HepG2 (cell line): Measurements from ENCODE around the gene MYLK. TPM values are rescaled to one million over a fixed set of nuclear protein-coding genes. Genes with fewer than 3 reads are reported as not detected.
A peak's percentile ranks its signal among the peaks of the same experiment; 100 is the strongest.

ENCODE experiments used
- ARID5B ChIP-seq: IDR thresholded peaks from 2 replicates; pipeline ENCODE4 v1.4.0; 2020; ENCODE audit warnings: mild to moderate bottlenecking, missing genetic modification reagents
- ATM ChIP-seq: fragments of 450-650 bp; IDR thresholded peaks from 2 replicates; pipeline ENCODE4 v1.7.1; 2017; ENCODE audit warnings: mild to moderate bottlenecking, borderline replicate concordance
- CBFB ChIP-seq: sonication (generic); formaldehyde crosslinking; IDR thresholded peaks from 2 replicates; pipeline ENCODE4 v1.4.0; 2020; ENCODE audit warnings: missing genetic modification reagents
- CHD4 ChIP-seq: fragments of 200-600 bp; sonication (generic); IDR thresholded peaks from 2 replicates; pipeline ENCODE4 v1.7.0; 2017; ENCODE audit warnings: mild to moderate bottlenecking, low read length, borderline replicate concordance
- CREM ChIP-seq, 2 experiments: sonication (generic) in 1 of 2; formaldehyde crosslinking in 1 of 2; IDR thresholded peaks; 2 replicates each; pipeline versions ENCODE4 v1.4.0 to v1.6.1; 2016 to 2020; ENCODE audit warnings: antibody characterized with exemption in 1 of 2, mild to moderate bottlenecking in 1 of 2, missing genetic modification reagents in 1 of 2
- FUBP1 ChIP-seq: sonication (generic); formaldehyde crosslinking; IDR thresholded peaks from 2 replicates; pipeline ENCODE4 v1.5.1; 2020; ENCODE audit warnings: missing genetic modification reagents, mild to moderate bottlenecking, borderline replicate concordance
- GATA4 ChIP-seq: sonication (generic); IDR thresholded peaks from 2 replicates; pipeline ENCODE4 v1.6.1; 2016; ENCODE audit warnings: antibody characterized with exemption, low read depth, borderline replicate concordance
- GMEB2 ChIP-seq: IDR thresholded peaks from 2 replicates; pipeline ENCODE4 v1.6.1; 2016; ENCODE audit warnings: missing biosample characterization, missing genetic modification reagents, low read depth
- MBNL3 ChIP-seq: fragments of 250-450 bp; sonication (Bioruptor Pico); conservative IDR thresholded peaks from 2 replicates; pipeline ENCODE4 v1.8.0; 2022; ENCODE audit warnings: mild to moderate bottlenecking, inconsistent platforms
- NBN ChIP-seq: fragments of 450-650 bp; conservative IDR thresholded peaks from 2 replicates; pipeline ENCODE4 v1.6.1; 2017
- NCOR1 ChIP-seq: fragments of 200-600 bp; sonication (generic); IDR thresholded peaks from 2 replicates; pipeline ENCODE4 v1.7.0; 2017; ENCODE audit warnings: antibody characterized with exemption, low read length, borderline replicate concordance
- NR1H2 ChIP-seq: sonication (generic); formaldehyde crosslinking; IDR thresholded peaks from 2 replicates; pipeline ENCODE4 v1.8.1; 2022; ENCODE audit warnings: low read depth, missing genetic modification reagents, borderline replicate concordance
- POLR2AphosphoS5 ChIP-seq: IDR thresholded peaks from 2 replicates; pipeline ENCODE4 v1.6.1; 2012; ENCODE audit warnings: low read depth, low read length
- PREB ChIP-seq: sonication (generic); formaldehyde crosslinking; IDR thresholded peaks from 2 replicates; pipeline ENCODE4 v1.4.0; 2020; ENCODE audit warnings: missing genetic modification reagents
- PTBP1 ChIP-seq: fragments of 200-400 bp; formaldehyde crosslinking; IDR thresholded peaks from 2 replicates; pipeline ENCODE4 v1.6.1; 2018; ENCODE audit warnings: low read length, low read depth; ENCODE audit not compliant: poor library complexity, severe bottlenecking
- REPIN1 ChIP-seq: sonication (generic); formaldehyde crosslinking; IDR thresholded peaks from 2 replicates; pipeline ENCODE4 v1.8.0; 2022; ENCODE audit warnings: missing genetic modification reagents, low read depth, mild to moderate bottlenecking, borderline replicate concordance
- RFX5 ChIP-seq: IDR thresholded peaks from 2 replicates; pipeline ENCODE4 v1.6.1; 2011; ENCODE audit warnings: low read depth, low read length, improper control_type of control experiment
- THAP11 ChIP-seq: IDR thresholded peaks from 2 replicates; pipeline ENCODE4 v1.6.1; 2016; ENCODE audit warnings: missing biosample characterization, missing genetic modification reagents
- ZFP36L1 ChIP-seq: sonication (generic); formaldehyde crosslinking; IDR thresholded peaks from 2 replicates; pipeline ENCODE4 v1.8.0; 2022; ENCODE audit warnings: mild to moderate bottlenecking, missing genetic modification reagents, moderate library complexity
- ZNF24 ChIP-seq: fragments of 450-650 bp; IDR thresholded peaks from 2 replicates; pipeline ENCODE4 v1.6.1; 2017; ENCODE audit warnings: antibody characterized with exemption, mild to moderate bottlenecking
- ZNF253 ChIP-seq: sonication (generic); formaldehyde crosslinking; IDR thresholded peaks from 2 replicates; pipeline ENCODE4 v1.8.0; 2022; ENCODE audit warnings: mild to moderate bottlenecking, missing genetic modification reagents, borderline replicate concordance
- ZNF260 ChIP-seq: sonication (generic); formaldehyde crosslinking; IDR thresholded peaks from 2 replicates; pipeline ENCODE4 v1.4.0; 2020; ENCODE audit warnings: missing genetic modification reagents, low read depth, mild to moderate bottlenecking, borderline replicate concordance
- ZNF598 ChIP-seq: sonication (generic); formaldehyde crosslinking; IDR thresholded peaks from 2 replicates; pipeline ENCODE4 v1.5.1; 2020; ENCODE audit warnings: mild to moderate bottlenecking, missing genetic modification reagents, borderline replicate concordance
- ZNF652 ChIP-seq: IDR thresholded peaks from 2 replicates; pipeline ENCODE4 v1.6.1; 2016; ENCODE audit warnings: low read depth, borderline replicate concordance
- polyA plus RNA-seq, 8 experiments: library from polyadenylated mRNA; depleted of rRNA in 3 of 8; stranded (reverse) in 7 of 8; unstranded in 1 of 8; fragments of >200 nt; fragmentation: Illumina TruSeq in 4 of 8; extraction: Trizol in 4 of 8; gene quantifications; 2 replicates each; pipeline versions ENCODE4 v1.2.1 to v1.2.3, GENCODE V29; 2011 to 2016; ENCODE audit warnings: low read depth in 4 of 8, missing spikeins in 1 of 8, mixed read lengths in 1 of 8; ENCODE audit not compliant: insufficient read depth in 1 of 8
- total RNA-seq, 5 experiments: library from RNA; depleted of rRNA; stranded (reverse); fragments of >200 nt; fragmentation: Illumina TruSeq; extraction: Trizol; gene quantifications; 2 replicates each; pipeline ENCODE4 v1.2.3, GENCODE V29; 2016; ENCODE audit warnings: low read depth in 1 of 5

The MYLK gene
- total and polyA plus RNA-seq, 2 of the 13 experiments (the other 11 are each of a cell fraction or from before 2014, with no cell fraction given) = 10.6 to 34.9 TPM

GRCh38 chr3:123818921-123819429, 65.2 kb downstream of the MYLK start (continued):
- TF ChIP-seq CHD4 (no peak), ZNF260 (no peak), ARID5B (CRISPR knock-in tag) (peak; percentile 76), CREM (IDR thresholded peaks at IDR 0.05) (peak; percentile 58; the same call in 1 of the 2 replicates), CREM (CRISPR knock-in tag; IDR thresholded peaks at IDR 0.05) (no peak), MBNL3 (CRISPR knock-in tag) (no peak), PTBP1 (no peak), ZNF652 (CRISPR knock-in tag) (no peak), CBFB (CRISPR knock-in tag) (no peak), REPIN1 (CRISPR knock-in tag) (no peak), ATM (no peak), FUBP1 (CRISPR knock-in tag) (no peak), ZFP36L1 (CRISPR knock-in tag) (no peak), NCOR1 (no peak), GMEB2 (no peak), NR1H2 (CRISPR knock-in tag) (no peak), THAP11 (no peak), POLR2AphosphoS5 (no peak), ZNF253 (CRISPR knock-in tag) (no peak), NBN (no peak), GATA4 (no peak), PREB (CRISPR knock-in tag) (no peak), RFX5 (no peak), ZNF24 (no peak), ZNF598 (CRISPR knock-in tag) (no peak)
